Nephron progenitor cell (in vitro differentiated cells): ENCODE measurements around the gene NR2F1-AS1.

Experiments used
- DNase-seq: peaks from one replicate; pipeline ENCODE4 v3.0.0; 2021
- H3K27ac Mint-ChIP-seq: 2 replicates; pipeline ENCODE4 v1.8.0; 2021; ENCODE audit warnings: mild to moderate bottlenecking, moderate library complexity, mixed read lengths
- H3K27me3 Mint-ChIP-seq: 2 replicates; pipeline ENCODE4 v1.8.0; 2021; ENCODE audit warnings: mild to moderate bottlenecking, low read depth, mixed read lengths; ENCODE audit not compliant: poor library complexity
- H3K36me3 Mint-ChIP-seq: 2 replicates; pipeline ENCODE4 v1.8.0; 2021; ENCODE audit warnings: low read depth, mixed read lengths
- H3K4me1 Mint-ChIP-seq: 2 replicates; pipeline ENCODE4 v1.8.0; 2021; ENCODE audit warnings: mixed read lengths
- H3K4me3 Mint-ChIP-seq: 2 replicates; pipeline ENCODE4 v1.8.0; 2021; ENCODE audit warnings: mild to moderate bottlenecking, moderate library complexity, mixed read lengths
- H3K9me3 Mint-ChIP-seq: 2 replicates; pipeline ENCODE4 v1.8.0; 2021; ENCODE audit warnings: mild to moderate bottlenecking, moderate library complexity, mixed read lengths
- TF ChIP-seq, protein P1 (sequence below): fragments of 200-600 bp; sonication (generic); IDR thresholded peaks from 2 replicates; pipeline ENCODE4 v1.5.0; 2021; ENCODE audit warnings: antibody characterized with exemption

NR2F1-AS1 gene

DNA sequence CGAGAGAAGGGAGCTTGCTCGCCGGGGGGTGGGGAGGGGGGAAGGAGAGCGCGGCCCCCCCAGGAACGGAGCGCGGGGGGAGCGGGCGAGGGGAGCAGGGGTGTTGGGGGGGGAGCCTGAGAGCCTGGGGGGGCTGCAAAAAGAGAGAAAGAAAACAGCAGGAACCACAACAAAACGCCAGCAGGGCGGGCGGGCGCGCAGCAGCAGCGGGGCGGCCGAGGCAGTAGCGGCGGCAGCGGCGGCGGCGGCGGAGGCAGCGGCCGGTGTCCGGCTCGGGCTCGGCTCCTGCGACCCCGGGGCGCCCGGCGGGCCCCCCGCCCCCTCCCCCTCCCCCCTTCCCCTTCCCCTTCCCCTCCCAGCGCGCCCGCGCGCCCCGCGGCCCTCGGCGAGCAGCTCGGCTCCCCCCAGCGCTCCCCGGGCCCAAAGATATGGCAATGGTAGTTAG lies 3.6 kb upstream of the NR2F1-AS1 start:
- H3K27me3 Mint-ChIP-seq = peaks cover 27% of the 10 kb centered on the region
- H3K36me3 Mint-ChIP-seq = peaks cover 40% of the 10 kb centered on the region
- no peak overlapping the region for H3K27ac Mint-ChIP-seq
- TF ChIP-seq, protein P1, sequence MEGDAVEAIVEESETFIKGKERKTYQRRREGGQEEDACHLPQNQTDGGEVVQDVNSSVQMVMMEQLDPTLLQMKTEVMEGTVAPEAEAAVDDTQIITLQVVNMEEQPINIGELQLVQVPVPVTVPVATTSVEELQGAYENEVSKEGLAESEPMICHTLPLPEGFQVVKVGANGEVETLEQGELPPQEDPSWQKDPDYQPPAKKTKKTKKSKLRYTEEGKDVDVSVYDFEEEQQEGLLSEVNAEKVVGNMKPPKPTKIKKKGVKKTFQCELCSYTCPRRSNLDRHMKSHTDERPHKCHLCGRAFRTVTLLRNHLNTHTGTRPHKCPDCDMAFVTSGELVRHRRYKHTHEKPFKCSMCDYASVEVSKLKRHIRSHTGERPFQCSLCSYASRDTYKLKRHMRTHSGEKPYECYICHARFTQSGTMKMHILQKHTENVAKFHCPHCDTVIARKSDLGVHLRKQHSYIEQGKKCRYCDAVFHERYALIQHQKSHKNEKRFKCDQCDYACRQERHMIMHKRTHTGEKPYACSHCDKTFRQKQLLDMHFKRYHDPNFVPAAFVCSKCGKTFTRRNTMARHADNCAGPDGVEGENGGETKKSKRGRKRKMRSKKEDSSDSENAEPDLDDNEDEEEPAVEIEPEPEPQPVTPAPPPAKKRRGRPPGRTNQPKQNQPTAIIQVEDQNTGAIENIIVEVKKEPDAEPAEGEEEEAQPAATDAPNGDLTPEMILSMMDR = no peak
- peaks cover 33% of the 10 kb centered on the region for H3K4me1 Mint-ChIP-seq
- peak; percentile 49 for DNase-seq
- H3K4me3 Mint-ChIP-seq = peak overlapping the region; percentile 94
- peaks cover 5% of the 10 kb centered on the region for H3K9me3 Mint-ChIP-seq

DNA sequence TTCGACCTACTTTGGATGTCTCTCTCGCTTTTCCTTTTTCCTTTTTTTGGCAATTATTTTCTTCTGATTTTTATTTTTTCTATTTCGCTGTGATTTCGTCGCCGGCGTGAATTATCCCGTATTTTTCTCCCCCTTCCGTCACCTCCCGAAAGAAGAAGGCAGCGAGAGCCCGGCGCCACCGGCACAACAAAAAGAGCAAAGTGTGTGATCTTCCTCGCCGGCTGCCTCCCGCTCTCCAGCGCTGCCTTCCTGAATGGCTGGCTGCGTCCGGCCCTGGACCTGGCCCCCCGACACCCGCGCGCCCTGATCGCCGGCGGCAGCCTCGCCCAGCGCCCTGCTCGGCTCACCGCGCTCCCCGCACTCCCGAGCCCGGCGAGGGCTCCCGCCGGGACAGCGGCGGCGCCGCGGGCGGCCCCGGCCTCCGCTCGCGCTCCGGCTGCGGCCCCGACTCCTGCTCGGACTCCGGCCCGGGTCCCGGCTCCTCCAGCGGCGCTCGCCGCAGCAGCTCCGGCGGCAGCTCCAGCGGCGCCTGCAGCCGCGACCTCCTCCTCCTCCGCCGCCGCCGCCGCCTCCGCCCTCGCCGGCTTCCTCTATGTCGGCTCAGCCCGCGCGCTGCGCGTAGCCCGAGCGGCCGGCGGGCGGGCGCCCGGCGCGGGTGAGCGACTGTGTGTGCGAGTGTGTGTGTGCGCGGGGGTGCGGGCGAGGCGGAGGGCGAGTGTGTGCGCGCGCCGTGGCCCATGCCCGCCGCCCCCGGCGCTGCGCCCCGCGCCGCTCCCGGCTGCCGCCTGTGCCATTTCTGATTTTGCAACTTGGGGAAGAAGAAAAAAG lies 3.0 kb upstream of the NR2F1-AS1 start:
- peak; percentile 69 for DNase-seq
- Mint-ChIP-seq H3K4me3 (peak overlapping the region; percentile 94), H3K9me3 (peaks cover 5% of the 10 kb centered on the region), H3K4me1 (peaks cover 26% of the 10 kb centered on the region), H3K27me3 (peaks cover 20% of the 10 kb centered on the region), H3K36me3 (peaks cover 34% of the 10 kb centered on the region), H3K27ac (no peak overlapping the region)
- TF ChIP-seq, protein P1 = no peak

DNA sequence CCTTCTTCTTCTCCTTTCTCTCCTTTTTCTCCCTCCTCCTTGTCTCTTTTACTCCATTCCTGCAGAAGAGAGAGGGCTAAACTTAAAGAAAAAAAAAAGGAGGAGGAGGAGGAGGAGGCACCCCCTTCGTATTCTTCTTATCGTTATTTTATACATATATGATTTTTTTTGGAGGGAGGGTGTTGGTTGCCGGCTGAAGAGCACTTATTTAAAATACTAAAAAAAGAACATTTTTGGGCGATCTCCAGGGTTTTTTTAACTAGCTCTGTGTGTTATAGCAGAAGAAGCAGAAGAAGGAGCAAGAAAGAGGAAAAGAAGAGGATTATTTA lies 2.4 kb upstream of the NR2F1-AS1 start:
- Mint-ChIP-seq H3K4me3 (no peak overlapping the region), H3K27ac (no peak overlapping the region), H3K27me3 (peaks cover 15% of the 10 kb centered on the region), H3K4me1 (peaks cover 26% of the 10 kb centered on the region), H3K36me3 (peaks cover 28% of the 10 kb centered on the region), H3K9me3 (no peaks in the 10 kb centered on the region)
- TF ChIP-seq, protein P1 = no peak
- DNase-seq = no peak

DNA sequence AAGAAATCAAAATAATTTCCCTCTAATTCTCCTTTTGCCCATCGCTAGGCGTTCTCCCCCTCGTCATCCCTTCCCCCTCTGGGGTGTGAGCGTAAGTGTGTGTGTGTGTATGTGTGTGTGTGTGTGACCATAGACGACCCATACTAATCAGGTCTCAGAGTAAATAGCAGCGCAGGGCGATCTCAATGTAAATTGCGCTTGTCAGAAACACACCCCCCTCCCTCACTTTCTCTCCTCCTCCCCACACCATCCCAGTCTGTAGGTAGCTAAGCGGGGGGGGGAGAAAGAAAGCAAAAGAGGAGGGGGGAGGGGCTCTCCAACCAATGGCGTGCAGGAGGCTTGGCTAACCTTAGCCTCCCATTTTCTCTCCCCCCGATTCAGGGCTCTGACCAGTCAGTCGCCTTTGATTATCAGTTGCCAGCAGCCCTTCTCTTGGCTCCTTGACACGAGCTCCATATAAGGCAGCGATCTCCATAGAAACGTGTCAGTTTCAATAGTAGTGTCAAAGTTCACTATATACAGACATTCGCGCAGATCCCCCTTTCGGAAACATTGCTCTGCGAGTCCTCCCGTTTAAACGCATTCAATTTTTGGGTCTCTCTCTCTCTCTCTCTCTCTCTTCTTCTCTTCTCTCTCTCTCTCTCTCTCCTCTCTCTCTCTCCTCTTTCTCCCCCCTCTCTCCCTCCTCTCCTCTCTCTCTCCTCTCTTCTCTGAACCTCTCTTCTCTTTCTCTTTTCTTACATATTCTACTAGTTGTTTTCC lies 1.8 kb upstream of the NR2F1-AS1 start, which contains the start of gene NR2F1:
NR2F1 (plus strand) TSS at position 546 of the 762 bp plus-strand sequence. CDS start 1,802 bp downstream, outside the sequence.
- Mint-ChIP-seq H3K27ac (no peak within 1 kb of the TSS), H3K36me3 (peaks cover 22% of the 10 kb centered on the region), H3K4me1 (peaks cover 27% of the 10 kb centered on the region), H3K27me3 (peaks cover 10% of the 10 kb centered on the region), H3K9me3 (no peaks in the 10 kb centered on the region), H3K4me3 (peak within 1 kb of the TSS; percentile 94)
- TF ChIP-seq, protein P1 = no peak
- DNase-seq = peak; percentile 80

DNA sequence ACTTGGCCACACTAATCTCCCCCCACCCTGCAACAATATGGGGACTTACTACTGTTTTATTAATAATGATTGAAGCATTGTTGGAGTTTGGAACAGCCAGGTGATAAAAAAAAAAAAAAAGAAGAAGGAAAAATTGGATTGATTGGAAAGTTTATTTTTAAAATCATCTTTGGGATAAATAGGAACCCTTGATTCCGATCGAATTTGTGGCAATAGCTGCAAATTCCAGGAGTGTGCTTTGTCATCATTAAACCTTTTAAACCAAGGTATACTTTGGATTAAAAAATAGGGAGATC lies 1.1 kb upstream of the NR2F1-AS1 start:
- peaks cover 8% of the 10 kb centered on the region for H3K27me3 Mint-ChIP-seq
- H3K27ac Mint-ChIP-seq = no peak overlapping the region

More for the DNA sequence above, 1.1 kb upstream of the NR2F1-AS1 start:
- no peaks in the 10 kb centered on the region for H3K9me3 Mint-ChIP-seq
- TF ChIP-seq, protein P1 = no peak
- peaks cover 27% of the 10 kb centered on the region for H3K4me1 Mint-ChIP-seq
- no peak for DNase-seq
- no peak overlapping the region for H3K4me3 Mint-ChIP-seq
- peaks cover 15% of the 10 kb centered on the region for H3K36me3 Mint-ChIP-seq
